MM.1S (cell line): ENCODE data around the gene TMC1.

ENCODE experiments used
- DNase-seq: peaks from one replicate; pipeline ENCODE4 v3.0.0-alpha.2; 2015
- H2AFZ ChIP-seq: fragments of 300-600 bp; sonication (generic); 2 replicates; pipeline ENCODE4 v1.6.0; 2016; ENCODE audit warnings: antibody characterized with exemption, low read length
- H3F3A ChIP-seq: fragments of 300-600 bp; sonication (generic); 2 replicates; pipeline ENCODE4 v1.6.1; 2016; ENCODE audit warnings: mild to moderate bottlenecking, antibody characterized with exemption, low read length, moderate library complexity, mixed read lengths; ENCODE audit not compliant: insufficient read depth
- H3K27ac ChIP-seq: fragments of 300-600 bp; sonication (generic); 2 replicates; pipeline ENCODE4 v1.5.1; 2016; ENCODE audit warnings: mild to moderate bottlenecking, low read length
- H3K27me3 ChIP-seq: fragments of 300-600 bp; sonication (generic); replicated peaks from 2 replicates; pipeline ENCODE4 v1.6.0; 2016; ENCODE audit warnings: low read length; ENCODE audit not compliant: insufficient read depth
- H3K36me3 ChIP-seq: fragments of 300-600 bp; sonication (generic); replicated peaks from 2 replicates; pipeline ENCODE4 v1.6.1; 2016; ENCODE audit warnings: mild to moderate bottlenecking, low read length, mixed read lengths; ENCODE audit not compliant: insufficient read depth
- H3K4me1 ChIP-seq: fragments of 300-600 bp; sonication (generic); 2 replicates; pipeline ENCODE4 v1.6.1; 2016; ENCODE audit warnings: low read length, mixed read lengths
- H3K4me2 ChIP-seq: fragments of 300-600 bp; sonication (generic); 2 replicates; pipeline ENCODE4 v1.6.0; 2016; ENCODE audit warnings: low read depth, low read length
- H3K4me3 ChIP-seq: fragments of 300-600 bp; sonication (generic); 2 replicates; pipeline ENCODE4 v1.5.1; 2016; ENCODE audit warnings: low read length, mixed read lengths
- H3K79me2 ChIP-seq: fragments of 300-600 bp; sonication (generic); 2 replicates; pipeline ENCODE4 v1.6.1; 2016; ENCODE audit warnings: mixed run types, low read length, mixed read lengths
- H3K9ac ChIP-seq: fragments of 300-600 bp; sonication (generic); 2 replicates; pipeline ENCODE4 v1.6.1; 2016; ENCODE audit warnings: low read length, mixed read lengths
- H3K9me2 ChIP-seq: fragments of 300-600 bp; sonication (generic); replicated peaks from 2 replicates; pipeline ENCODE4 v1.6.1; 2016; ENCODE audit warnings: mild to moderate bottlenecking, low read length, mixed read lengths; ENCODE audit not compliant: insufficient read depth
- H3K9me3 ChIP-seq: fragments of 300-600 bp; sonication (generic); replicated peaks from 2 replicates; pipeline ENCODE4 v1.6.1; 2016; ENCODE audit warnings: mild to moderate bottlenecking, low read length, mixed read lengths; ENCODE audit not compliant: insufficient read depth
- H4K20me1 ChIP-seq: fragments of 300-600 bp; sonication (generic); 2 replicates; pipeline ENCODE4 v1.6.1; 2016; ENCODE audit warnings: mild to moderate bottlenecking, low read length, moderate library complexity, mixed read lengths; ENCODE audit not compliant: insufficient read depth
- CTCF ChIP-seq: fragments of 300-600 bp; sonication (generic); IDR thresholded peaks from 2 replicates; pipeline ENCODE4 v1.5.1; 2016; ENCODE audit warnings: antibody characterized with exemption, low read length, mixed read lengths
- EZH2 ChIP-seq: fragments of 300-600 bp; sonication (generic); optimal IDR thresholded peaks from 2 replicates; pipeline ENCODE3; 2017; ENCODE audit warnings: low read depth, mild to moderate bottlenecking, antibody characterized with exemption, low read length, mixed read lengths
- EZH2phosphoT487 ChIP-seq: fragments of 300-600 bp; sonication (generic); IDR thresholded peaks from 2 replicates; pipeline ENCODE4 v1.6.1; 2018; ENCODE audit warnings: antibody characterized with exemption, low read length

Gene TMC1

GRCh38 chr9:72527801-72528195 is 6.4 kb downstream of the TMC1 start:
- no peak overlapping the region for H3K4me2 ChIP-seq
- no peak overlapping the region for H2AFZ ChIP-seq
- no peak overlapping the region for H3K4me3 ChIP-seq
- H3F3A ChIP-seq: no peaks in the 10 kb centered on the region
- H3K9me3 ChIP-seq: no peaks in the 10 kb centered on the region
- no peaks in the 10 kb centered on the region for H3K27me3 ChIP-seq
- no peaks in the 10 kb centered on the region for H3K9me2 ChIP-seq
- H3K9ac ChIP-seq: no peak overlapping the region
- no peak for TF ChIP-seq EZH2
- TF ChIP-seq CTCF: no peak
- no peak for TF ChIP-seq EZH2phosphoT487
- no peak overlapping the region for H3K27ac ChIP-seq
- H3K4me1 ChIP-seq: no peaks in the 10 kb centered on the region
- H3K79me2 ChIP-seq: no peaks in the 10 kb centered on the region
- no peaks in the 10 kb centered on the region for H4K20me1 ChIP-seq
- no peaks in the 10 kb centered on the region for H3K36me3 ChIP-seq
- DNase-seq: no peak

GRCh38 chr9:72529531-72529930 is 8.1 kb downstream of the TMC1 start:
- H2AFZ ChIP-seq: no peak overlapping the region
- no peak for TF ChIP-seq EZH2phosphoT487
- TF ChIP-seq EZH2: no peak
- TF ChIP-seq CTCF: no peak
- no peaks in the 10 kb centered on the region for H3K4me1 ChIP-seq
- no peaks in the 10 kb centered on the region for H3F3A ChIP-seq
- no peak overlapping the region for H3K27ac ChIP-seq
- H3K9ac ChIP-seq: no peak overlapping the region
- no peak overlapping the region for H3K4me3 ChIP-seq
- H3K9me3 ChIP-seq: no peaks in the 10 kb centered on the region
- no peak for DNase-seq
- no peaks in the 10 kb centered on the region for H4K20me1 ChIP-seq
- no peaks in the 10 kb centered on the region for H3K9me2 ChIP-seq
- H3K36me3 ChIP-seq: no peaks in the 10 kb centered on the region
- H3K4me2 ChIP-seq: no peak overlapping the region
- H3K79me2 ChIP-seq: no peaks in the 10 kb centered on the region
- no peaks in the 10 kb centered on the region for H3K27me3 ChIP-seq

- TF ChIP-seq EZH2phosphoT487 (no peak), CTCF (no peak), EZH2 (no peak)
- no peaks in the 10 kb centered on the region for H3F3A ChIP-seq
- no peaks in the 10 kb centered on the region for H3K27me3 ChIP-seq
- H4K20me1 ChIP-seq: no peaks in the 10 kb centered on the region
- no peak for DNase-seq
- no peak overlapping the region for H3K27ac ChIP-seq
- no peaks in the 10 kb centered on the region for H3K9me2 ChIP-seq
- H3K9me3 ChIP-seq: no peaks in the 10 kb centered on the region
- no peak overlapping the region for H3K4me3 ChIP-seq
- H3K36me3 ChIP-seq: no peaks in the 10 kb centered on the region
- H2AFZ ChIP-seq: no peak overlapping the region
- no peak overlapping the region for H3K9ac ChIP-seq
- no peaks in the 10 kb centered on the region for H3K79me2 ChIP-seq
- H3K4me2 ChIP-seq: no peak overlapping the region
- no peaks in the 10 kb centered on the region for H3K4me1 ChIP-seq
Observed at GRCh38 chr9:72533322-72533721, 11.9 kb downstream of the TMC1 start.
